Ammon's horn (tissue), 1 donor: ENCODE measurements around the gene PTK6.
"Not testable (repeated sequence)": the region's sequence is repeated elsewhere in the genome, so short reads cannot be mapped to it uniquely, and the experiment has no call there.

Experiments
- DNase-seq: peaks from one replicate; pipeline ENCODE4 v3.0.0-alpha.2; 2016; ENCODE audit warnings: low spot score

The PTK6 gene

GRCh38 chr20:63529180-63529860 is 7.9 kb downstream of the PTK6 start:
- no peak for DNase-seq

- DNase-seq: no peak
These were observed 10.0 kb downstream of the PTK6 start for GRCh38 chr20:63527184-63527583.

- no peak for DNase-seq
These were observed 11.2 kb downstream of the PTK6 start for GRCh38 chr20:63525971-63526370.

- DNase-seq: no peak
These were observed 12.0 kb downstream of the PTK6 start for GRCh38 chr20:63525185-63525584.

- no peak for DNase-seq
These were observed 14.1 kb downstream of the PTK6 start for GRCh38 chr20:63522981-63523611.

- DNase-seq: no peak
These were observed 14.9 kb downstream of the PTK6 start for GRCh38 chr20:63522091-63522868.

GRCh38 chr20:63521602-63522001 is 15.6 kb downstream of the PTK6 start:
- DNase-seq: no peak

- peak; percentile 67 for DNase-seq
These were observed 16.1 kb downstream of the PTK6 start for GRCh38 chr20:63520934-63521601.

GRCh38 chr20:63520504-63520933 is 16.7 kb downstream of the PTK6 start, which contains the start of gene PPDPF:
Gene PPDPF, plus strand, starts transcription at chr20:63520765. Its CDS starts 544 bp downstream, at chr20:63521309.
- DNase-seq: peak; percentile 85

- no peak for DNase-seq
These were observed 17.3 kb downstream of the PTK6 start for GRCh38 chr20:63519668-63520503.

- no peak for DNase-seq
These were observed 18.1 kb downstream of the PTK6 start for GRCh38 chr20:63518946-63519667.

GRCh38 chr20:63518351-63518861 is 18.8 kb downstream of the PTK6 start:
- no peak for DNase-seq

- no peak for DNase-seq
These were observed 19.5 kb downstream of the PTK6 start for GRCh38 chr20:63517376-63518309.

- DNase-seq: not testable (repeated sequence)
These were observed 22.7 kb downstream of the PTK6 start for GRCh38 chr20:63514520-63514919.

GRCh38 chr20:63513207-63513606 is 24.0 kb downstream of the PTK6 start:
- no peak for DNase-seq

GRCh38 chr20:63509088-63509564 is 28.1 kb downstream of the PTK6 start:
- no peak for DNase-seq

GRCh38 chr20:63508072-63508768 is 29.0 kb downstream of the PTK6 start:
- no peak for DNase-seq

GRCh38 chr20:63507083-63507743 is 30.0 kb downstream of the PTK6 start:
- DNase-seq: no peak
